Measurements from ENCODE around the gene NDFIP2. TPM values are rescaled to one million over a fixed set of nuclear protein-coding genes. Genes with fewer than 3 reads are reported as not detected.
A peak's percentile ranks its signal among the peaks of the same experiment; 100 is the strongest.

Gene NDFIP2
- total and polyA plus RNA-seq, 10 of the 15 experiments (the other 5 are each of a cell fraction or from before 2014, with no cell fraction given): 17.9 to 57.2 (median 30.6) TPM

GRCh38 chr13:79447741-79448140, 33.2 kb upstream of the NDFIP2 start (continued):
- TF ChIP-seq NBN (IDR thresholded peaks at IDR 0.05) (no peak), CREM (IDR thresholded peaks at IDR 0.05; ENCODE audit: low read depth) (no peak), IRF3 (IDR thresholded peaks at IDR 0.05) (no peak), USF1 (IDR thresholded peaks at IDR 0.05; ENCODE audit: borderline replicate concordance, extremely low read length, insufficient read depth, low read depth, low read length) (no peak), RB1 (IDR thresholded peaks at IDR 0.05; ENCODE audit: borderline replicate concordance) (no peak), SMARCA5 (IDR thresholded peaks at IDR 0.05) (no peak)

- Histone ChIP-seq H4K20me1 (ENCODE audit: control insufficient read depth, insufficient read depth) (no peaks in the 10 kb centered on the region), H3K4me2 (ENCODE audit: control insufficient read depth, insufficient read depth) (no peak overlapping the region), H3K4me1 (ENCODE audit: control insufficient read depth, insufficient read depth, low read length) (peaks cover 10% of the 10 kb centered on the region; the same call in 1 of the 2 replicates), H3K9ac (ENCODE audit: control insufficient read depth, insufficient read depth, low read length) (no peak overlapping the region), H3K9me3 (replicated peaks; ENCODE audit: control insufficient read depth, insufficient read depth, low read length) (no peaks in the 10 kb centered on the region), H2AFZ (ENCODE audit: control insufficient read depth, low read depth, low read length) (no peak overlapping the region), H3K4me3 (no peak overlapping the region), H3K79me2 (ENCODE audit: control insufficient read depth, insufficient read depth, low read length) (no peaks in the 10 kb centered on the region), H3K27me3 (replicated peaks in 1 of 2; ENCODE audit: control insufficient read depth in 2 of 2, insufficient read depth in 2 of 2, low read length in 1 of 2) (no peaks in the 10 kb centered on the region), H3K36me3 (ENCODE audit: control insufficient read depth in 2 of 2, insufficient read depth in 2 of 2, low read length in 1 of 2) (no peaks in the 10 kb centered on the region), H3K27ac (ENCODE audit: control insufficient read depth, insufficient read depth) (no peak overlapping the region)
- in situ Hi-C loops (cut with MboI) (no loop called here), intact Hi-C loops (cut with micrococcal nuclease; ENCODE audit: unreplicated experiment) (no loop called here)
- DNase-seq (ENCODE audit: low read depth, low spot score) (no peak), ATAC-seq (0 out of 3 replicates have a peak, but pooled peaks have one; percentile 5), FAIRE-seq (no peak)
- POLR2A ChIA-PET: no interaction called here
- SMC1A ChIA-PET (ENCODE audit: uncharacterized antibody, unreplicated experiment): interaction anchor here (1.5 kb wide), 1 partner anchor 24 kb away, joined by 5 read pairs; no protein-coding TSS in a partner anchor
- CTCF ChIA-PET: no interaction called here
- TF ChIP-seq TCF3 (IDR thresholded peaks at IDR 0.05; ENCODE audit: borderline replicate concordance, insufficient read depth, low read depth, low read length): no peak
- peak; percentile 65; the same call in 1 of the 2 replicates for TF ChIP-seq SPI1 (IDR thresholded peaks at IDR 0.05; ENCODE audit: borderline replicate concordance, insufficient read depth, low read depth, low read length)
- TF ChIP-seq ATF7 (IDR thresholded peaks at IDR 0.05; ENCODE audit: low read depth): peak; percentile 54; the same call in 1 of the 2 replicates
- no peak for TF ChIP-seq ZZZ3 (IDR thresholded peaks at IDR 0.05; ENCODE audit: control insufficient read depth, insufficient read length, low read depth)
- 0 out of 4 replicates have a peak, but pooled peaks of 1 of the 2 experiments have one; percentile 14 for TF ChIP-seq IKZF2 (IDR thresholded peaks at IDR 0.05)
- TF ChIP-seq RUNX3 (IDR thresholded peaks at IDR 0.05; ENCODE audit: low read length): peak; percentile 47
- 0 out of 2 replicates have a peak, but pooled peaks have one; percentile 30 for TF ChIP-seq IKZF1 (conservative IDR thresholded peaks at IDR 0.05)
- peak in 1 of 2 experiments; percentile 79; a peak in 2 of 4 replicates for TF ChIP-seq ETV6 (conservative IDR thresholded peaks at IDR 0.05 in 1 of 2, IDR thresholded peaks at IDR 0.05 in 1 of 2; ENCODE audit: borderline replicate concordance in 1 of 2, low read depth in 1 of 2)
- no peak for TF ChIP-seq MYB (IDR thresholded peaks at IDR 0.05; ENCODE audit: borderline replicate concordance, low read depth, low read length)
- BruUV-seq (replicated peaks): no TSS peak
- RAD21 ChIA-PET (ENCODE audit: unreplicated experiment): no interaction called here
- WGBS (ENCODE audit: insufficient coverage, insufficient replicate concordance, low lambda C conversion rate, missing lambda C conversion rate): 6% methylated on average over 1 of the region's 1 CpG
These were observed 32.5 kb upstream of the NDFIP2 start for GRCh38 chr13:79448413-79448812.
